Astrocyte of the cerebellum (primary cell): ENCODE data around the gene WNT9A.

Experiments used
- DNase-seq: peaks from one replicate; pipeline ENCODE4 v3.0.0-alpha.2; 2011; ENCODE audit warnings: low read depth
- H3K4me3 ChIP-seq: 2 replicates; pipeline ENCODE4 v1.5.1; 2011; ENCODE audit warnings: mild to moderate bottlenecking, low read depth, low read length, moderate library complexity
- in situ Hi-C: cut with HindIII; loops from 2 replicates; pipeline ENCODE4 v1.10.0; 2017; ENCODE audit warnings: low sequenced_read_pairs
- TF ChIP-seq, protein P1 (sequence below): IDR thresholded peaks from 2 replicates; pipeline ENCODE4 v1.5.1; 2012; ENCODE audit warnings: low read length, low read depth, moderate library complexity, mild to moderate bottlenecking; ENCODE audit errors: missing control alignments

Gene WNT9A

DNA sequence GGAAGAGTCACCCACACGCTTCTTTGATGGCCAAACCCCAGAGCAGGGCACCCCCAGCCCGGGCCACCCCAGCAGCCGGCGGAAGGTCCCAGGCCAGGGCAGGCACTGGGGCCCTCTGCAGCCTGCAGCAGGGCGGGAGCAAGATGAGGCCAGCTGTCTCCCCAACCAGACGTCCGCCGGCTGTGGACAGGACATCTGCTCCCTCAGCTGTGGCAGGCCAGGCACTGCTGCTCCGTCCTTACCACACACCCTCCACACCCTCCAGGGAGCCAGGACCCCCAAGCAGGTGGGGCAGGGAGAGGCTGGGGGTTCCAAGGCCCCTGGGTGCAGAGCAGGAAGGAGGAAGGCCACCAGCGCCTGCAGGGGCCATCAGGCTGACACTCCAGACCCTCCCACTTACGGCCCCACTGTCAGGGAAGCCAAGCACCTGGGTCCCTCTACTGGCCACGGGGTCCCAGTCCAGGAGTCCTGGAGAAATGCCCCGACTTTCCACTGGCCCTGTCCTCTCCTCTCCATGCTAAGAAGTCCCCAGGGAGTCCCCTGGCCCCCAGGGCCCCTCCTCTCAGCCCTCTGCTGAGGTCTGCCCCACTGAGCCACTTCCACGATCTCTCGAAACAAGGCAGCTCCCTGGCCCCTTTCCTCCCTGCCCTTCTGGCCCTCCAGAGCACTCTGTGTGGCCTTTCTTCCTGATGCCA is 5.6 kb downstream of the WNT9A start:
- no peak for DNase-seq
- H3K4me3 ChIP-seq = no peak overlapping the region
- TF ChIP-seq, protein P1, sequence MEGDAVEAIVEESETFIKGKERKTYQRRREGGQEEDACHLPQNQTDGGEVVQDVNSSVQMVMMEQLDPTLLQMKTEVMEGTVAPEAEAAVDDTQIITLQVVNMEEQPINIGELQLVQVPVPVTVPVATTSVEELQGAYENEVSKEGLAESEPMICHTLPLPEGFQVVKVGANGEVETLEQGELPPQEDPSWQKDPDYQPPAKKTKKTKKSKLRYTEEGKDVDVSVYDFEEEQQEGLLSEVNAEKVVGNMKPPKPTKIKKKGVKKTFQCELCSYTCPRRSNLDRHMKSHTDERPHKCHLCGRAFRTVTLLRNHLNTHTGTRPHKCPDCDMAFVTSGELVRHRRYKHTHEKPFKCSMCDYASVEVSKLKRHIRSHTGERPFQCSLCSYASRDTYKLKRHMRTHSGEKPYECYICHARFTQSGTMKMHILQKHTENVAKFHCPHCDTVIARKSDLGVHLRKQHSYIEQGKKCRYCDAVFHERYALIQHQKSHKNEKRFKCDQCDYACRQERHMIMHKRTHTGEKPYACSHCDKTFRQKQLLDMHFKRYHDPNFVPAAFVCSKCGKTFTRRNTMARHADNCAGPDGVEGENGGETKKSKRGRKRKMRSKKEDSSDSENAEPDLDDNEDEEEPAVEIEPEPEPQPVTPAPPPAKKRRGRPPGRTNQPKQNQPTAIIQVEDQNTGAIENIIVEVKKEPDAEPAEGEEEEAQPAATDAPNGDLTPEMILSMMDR = no peak
- in situ Hi-C loops = loop anchor here (25.0 kb wide), 1 partner anchor 180 kb away; no protein-coding TSS in a partner anchor

GRCh38 chr1:227941509-227942020 is 6.2 kb downstream of the WNT9A start:
- in situ Hi-C loops = loop anchor here (25.0 kb wide), 1 partner anchor 179 kb away; no protein-coding TSS in a partner anchor

DNA sequence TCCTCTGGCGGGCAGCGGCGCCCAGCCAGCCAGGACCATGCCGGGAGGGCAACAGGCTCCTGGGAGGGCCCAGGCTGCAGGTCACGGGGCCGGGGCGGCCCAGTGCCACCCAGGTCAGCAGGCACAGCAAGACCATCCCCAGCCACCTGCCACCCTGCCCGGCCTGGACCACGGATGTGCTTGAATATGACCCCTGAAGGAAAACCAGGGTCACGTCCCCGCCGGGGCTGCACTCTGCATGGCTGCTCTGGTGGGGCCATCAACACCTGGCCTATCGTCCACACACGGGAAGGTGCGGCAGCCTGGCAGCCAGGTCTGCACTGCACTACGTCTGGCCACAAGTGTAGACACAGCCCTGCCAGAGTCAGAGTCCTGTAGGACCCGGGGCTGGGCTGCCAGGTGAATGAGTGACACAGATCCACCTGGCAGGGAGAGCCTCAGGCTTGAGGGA is 6.9 kb downstream of the WNT9A start:
- no peak overlapping the region for H3K4me3 ChIP-seq
- no peak for DNase-seq
- in situ Hi-C loops = loop anchor here (25.0 kb wide), 1 partner anchor 179 kb away; no protein-coding TSS in a partner anchor
- TF ChIP-seq, protein P1 = no peak

More at GRCh38 chr1:227941509-227942020, 6.2 kb downstream of the WNT9A start:
- no peak for DNase-seq
- TF ChIP-seq, protein P1 = no peak
- no peak overlapping the region for H3K4me3 ChIP-seq

DNA sequence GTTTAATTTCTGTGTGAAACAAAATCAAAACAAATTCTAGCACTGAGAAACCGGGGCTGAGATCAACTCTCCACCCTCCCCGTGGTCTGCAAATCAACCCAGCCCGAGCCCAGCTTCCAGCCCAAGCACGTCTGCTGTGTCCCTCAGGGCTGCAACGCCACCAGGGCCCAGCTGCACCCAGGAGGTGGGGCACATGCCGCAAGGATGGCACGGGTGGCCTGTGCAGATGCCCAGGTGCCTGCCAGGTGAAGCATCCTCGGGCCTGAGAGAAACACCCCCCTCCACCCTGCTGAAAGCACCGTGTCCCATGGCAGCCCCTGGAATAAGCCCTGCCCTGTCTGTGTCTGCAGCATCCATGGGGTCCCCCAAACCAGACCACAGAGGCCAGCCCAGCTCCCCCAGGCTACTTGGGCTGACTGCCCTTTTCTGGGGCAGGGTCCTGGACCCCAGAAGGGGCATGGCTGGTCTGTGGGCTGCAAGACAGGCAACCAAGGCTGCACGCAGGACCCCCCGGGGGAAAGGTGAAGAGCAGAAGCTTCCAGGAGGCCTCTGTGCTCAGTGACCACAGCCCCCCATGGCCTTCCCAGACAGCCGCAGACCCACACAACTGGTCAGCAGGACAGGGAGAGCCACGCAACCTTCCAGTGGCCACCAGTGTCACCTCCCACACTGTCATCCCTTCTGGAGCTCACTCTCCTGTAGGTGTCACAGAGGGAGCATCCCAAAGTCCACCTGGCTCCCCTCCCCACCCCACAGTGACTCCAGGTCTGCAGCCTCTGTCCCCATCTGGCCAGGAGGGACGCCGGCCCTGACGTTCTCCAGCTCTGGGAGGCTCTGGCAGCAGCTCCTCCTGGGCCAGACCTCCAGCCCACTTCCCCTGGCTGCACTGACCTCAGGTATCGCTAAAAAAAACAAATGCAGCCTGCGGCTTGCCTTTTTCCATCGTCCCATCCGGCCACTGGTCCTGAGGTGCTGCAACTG is 7.7 kb downstream of the WNT9A start:
- DNase-seq = no peak
- TF ChIP-seq, protein P1 = no peak
- H3K4me3 ChIP-seq = no peak overlapping the region
- in situ Hi-C loops = loop anchor here (25.0 kb wide), 1 partner anchor 178 kb away; no protein-coding TSS in a partner anchor

GRCh38 chr1:227938911-227939790 is 8.6 kb downstream of the WNT9A start:
- in situ Hi-C loops = loop anchor here (25.0 kb wide), 1 partner anchor 177 kb away; no protein-coding TSS in a partner anchor
- TF ChIP-seq, protein P1 = no peak
- no peak overlapping the region for H3K4me3 ChIP-seq
- no peak for DNase-seq
